Measurements from ENCODE around the gene RFESD.
"Not testable (repeated sequence)": the region's sequence is repeated elsewhere in the genome, so short reads cannot be mapped to it uniquely, and the experiment has no call there.

RFESD gene

DNA sequence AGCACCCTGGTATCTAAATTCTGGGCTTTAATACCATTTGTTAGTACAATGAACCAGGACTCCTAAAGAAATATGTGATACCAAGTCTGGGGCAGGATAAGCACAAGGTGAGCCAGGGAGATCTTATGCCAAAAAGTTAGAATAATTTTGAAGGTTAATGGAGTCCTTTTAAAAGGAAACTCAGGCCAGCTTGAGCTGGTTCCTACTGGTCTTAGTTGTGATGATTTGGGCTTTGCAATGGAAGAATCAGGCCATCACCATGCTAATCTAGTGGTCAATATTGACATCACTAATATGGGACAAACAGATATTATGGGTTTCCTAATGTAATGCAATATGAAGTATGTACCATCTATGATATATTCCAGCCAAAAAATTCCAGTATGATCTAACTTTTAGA is 43.8 kb downstream of the RFESD start:
- H3K4me3 ChIP-seq: no peak overlapping the region
- no peak for DNase-seq (ENCODE audit: low spot score)
- no peak for TF ChIP-seq CTCF (IDR thresholded peaks at IDR 0.05)
- H3K27ac ChIP-seq: no peak overlapping the region

DNA sequence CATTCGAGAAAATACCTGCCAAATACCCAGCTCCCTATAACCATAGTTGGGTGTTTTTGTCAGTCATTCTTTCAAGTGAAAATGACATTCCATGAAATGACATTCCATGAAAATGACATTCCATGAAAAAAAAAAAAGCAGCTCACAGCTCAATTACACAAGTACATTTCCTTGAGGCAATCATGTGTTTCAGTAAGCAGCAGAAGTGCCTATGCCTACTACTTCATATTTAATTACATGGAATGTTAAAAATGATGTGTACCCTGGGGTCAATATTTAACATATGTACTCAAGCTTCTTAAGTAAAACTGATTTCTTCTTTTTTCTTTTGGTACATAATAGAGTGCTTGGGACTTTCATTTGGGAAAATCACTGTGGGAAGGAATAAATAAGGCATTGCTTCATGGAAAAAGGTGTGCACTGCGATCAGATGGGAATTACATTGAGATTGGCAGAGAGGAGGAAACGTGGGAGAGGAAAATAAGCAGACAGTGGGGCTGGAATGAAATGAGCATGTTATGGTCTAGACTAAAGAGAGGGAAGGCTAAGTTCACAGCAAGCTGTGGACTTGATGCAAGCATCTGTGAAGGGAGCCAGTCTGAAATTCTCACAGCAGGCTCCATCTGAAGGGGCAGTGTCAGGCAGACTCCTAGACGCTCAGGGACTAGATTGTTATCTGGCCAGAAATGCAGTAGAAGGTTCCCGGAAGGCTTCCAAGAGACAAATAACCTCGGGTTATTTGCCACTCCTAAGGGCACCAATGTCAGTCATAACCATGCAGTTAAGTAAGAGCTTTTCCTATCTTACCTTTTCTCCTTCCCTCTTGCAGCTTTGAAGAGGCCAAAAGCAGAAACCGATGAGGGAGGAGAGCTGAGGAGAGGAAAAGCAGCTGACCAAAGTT is 51.5 kb downstream of the RFESD start:
- no peak for TF ChIP-seq CTCF (IDR thresholded peaks at IDR 0.05)
- H3K4me3 ChIP-seq: no peak overlapping the region
- H3K27ac ChIP-seq: no peak overlapping the region
- DNase-seq (ENCODE audit: low spot score): no peak

- no peak for TF ChIP-seq CTCF (IDR thresholded peaks at IDR 0.05)
- Histone ChIP-seq H3K4me3 (no peak overlapping the region), H3K27ac (no peak overlapping the region)
- DNase-seq (ENCODE audit: low spot score): no peak
These were observed 52.8 kb downstream of the RFESD start for GRCh38 chr5:95699337-95699736.

DNA sequence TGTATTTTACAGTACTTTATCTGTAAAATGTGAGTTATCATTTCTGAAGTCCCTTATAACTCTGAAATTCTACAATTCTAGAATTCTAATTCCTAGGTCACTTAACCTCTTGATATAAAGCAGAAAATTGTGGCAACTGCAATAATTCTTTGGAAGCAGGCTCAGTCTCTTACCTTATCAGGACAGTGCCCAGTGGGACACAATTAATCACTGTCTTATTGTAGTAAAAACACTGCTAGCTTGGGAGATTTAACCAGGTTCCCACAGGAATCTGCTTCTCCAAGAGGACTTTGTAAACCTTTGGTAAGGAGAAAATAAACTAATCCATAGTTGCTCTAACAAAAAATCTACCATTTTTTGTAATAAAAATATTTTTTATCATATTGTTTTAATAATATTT is 54.5 kb downstream of the RFESD start:
- TF ChIP-seq CTCF (IDR thresholded peaks at IDR 0.05): no peak
- H3K4me3 ChIP-seq: no peak overlapping the region
- H3K27ac ChIP-seq: no peak overlapping the region
- DNase-seq (ENCODE audit: low spot score): no peak

DNA sequence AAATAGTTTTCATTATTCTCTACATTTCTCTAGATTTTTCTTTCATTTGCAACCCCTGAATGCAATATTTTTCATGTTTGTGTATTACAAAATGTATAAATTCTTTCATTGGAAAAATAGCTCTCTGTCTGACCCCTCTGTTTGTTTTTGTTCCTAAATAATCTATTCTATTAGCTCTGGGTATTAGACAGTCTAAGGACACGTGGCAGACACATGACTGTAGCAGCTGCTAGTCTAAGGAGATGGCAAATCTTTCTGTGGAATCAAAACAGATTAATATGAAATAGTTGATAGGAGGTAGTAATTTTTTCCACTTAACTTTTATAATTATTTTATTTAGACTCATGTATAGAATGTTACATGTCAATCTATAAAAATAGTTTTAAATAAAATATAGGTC is 57.6 kb downstream of the RFESD start:
- DNase-seq (ENCODE audit: low spot score): no peak
- no peak for TF ChIP-seq CTCF (IDR thresholded peaks at IDR 0.05)
- Histone ChIP-seq H3K4me3 (no peak overlapping the region), H3K27ac (no peak overlapping the region)

GRCh38 chr5:95706196-95706595 is 59.6 kb downstream of the RFESD start:
- H3K4me3 ChIP-seq; H3K27ac ChIP-seq; DNase-seq (ENCODE audit: low spot score): not testable (repeated sequence)

DNA sequence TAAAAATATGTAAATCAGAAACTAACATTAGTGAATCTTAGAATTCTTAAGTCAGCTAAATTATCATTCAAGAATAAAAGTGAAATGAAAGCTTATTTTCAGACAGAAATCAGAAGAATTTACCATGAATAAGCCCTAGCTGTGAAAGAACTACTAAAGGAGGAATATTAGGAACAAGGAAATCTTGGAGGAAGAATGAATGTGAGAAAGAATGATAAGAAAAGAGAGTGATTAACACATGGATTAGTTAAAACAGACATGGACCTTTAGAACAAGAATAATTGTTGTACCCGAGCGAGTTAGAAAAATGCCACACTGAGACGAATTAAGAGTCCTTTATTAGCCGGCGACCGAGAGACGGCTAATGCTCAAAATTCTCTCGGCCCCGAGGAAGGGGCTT is 60.5 kb downstream of the RFESD start:
- no peak overlapping the region for H3K27ac ChIP-seq
- DNase-seq (ENCODE audit: low spot score): no peak
- no peak overlapping the region for H3K4me3 ChIP-seq
- TF ChIP-seq CTCF (IDR thresholded peaks at IDR 0.05): no peak

Measured in coronary artery (tissue), 2 donors.